ENCODE data around the gene PGK1. TPM values are rescaled to one million over a fixed set of nuclear protein-coding genes. Genes with fewer than 3 reads are reported as not detected.
"Not testable (repeated sequence)": the region's sequence is repeated elsewhere in the genome, so short reads cannot be mapped to it uniquely, and the experiment has no call there.

PGK1 gene
- total RNA-seq, 1 donor from 2014 or later = 261 TPM

GRCh38 chrX:78071331-78071730 is 32.7 kb upstream of the PGK1 start:
- Histone ChIP-seq H3K4me1 (no peaks in the 10 kb centered on the region), H3K9me3 (no peaks in the 10 kb centered on the region), H3K36me3 (no peaks in the 10 kb centered on the region), H3K27me3 (ENCODE audit: low read depth) (no peaks in the 10 kb centered on the region), H3K27ac (no peak overlapping the region), H3K4me3 (no peak overlapping the region)
- ATAC-seq (no peak), DNase-seq (no peak)
- intact Hi-C loops (cut with DNase I) = no loop called here
- no peak for TF ChIP-seq CTCF (IDR thresholded peaks at IDR 0.05)

GRCh38 chrX:78073147-78074077 is 30.6 kb upstream of the PGK1 start:
- H3K4me1 ChIP-seq; intact Hi-C loops (cut with DNase I); DNase-seq; H3K9me3 ChIP-seq; H3K36me3 ChIP-seq; ATAC-seq; H3K27me3 ChIP-seq (ENCODE audit: low read depth); H3K27ac ChIP-seq; H3K4me3 ChIP-seq: not testable (repeated sequence)

- Histone ChIP-seq H3K4me1 (no peaks in the 10 kb centered on the region), H3K9me3 (no peaks in the 10 kb centered on the region), H3K27ac (no peak overlapping the region), H3K36me3 (no peaks in the 10 kb centered on the region), H3K4me3 (no peak overlapping the region), H3K27me3 (ENCODE audit: low read depth) (no peaks in the 10 kb centered on the region)
- DNase-seq (no peak), ATAC-seq (no peak)
- intact Hi-C loops (cut with DNase I) = no loop called here
- no peak for TF ChIP-seq CTCF (IDR thresholded peaks at IDR 0.05)
Observed at GRCh38 chrX:78074088-78074487, 30.0 kb upstream of the PGK1 start.

- DNase-seq (no peak), ATAC-seq (no peak)
- H3K27ac ChIP-seq = no peak overlapping the region
- intact Hi-C loops (cut with DNase I) = no loop called here
- TF ChIP-seq CTCF (IDR thresholded peaks at IDR 0.05) = no peak
- H3K4me1 ChIP-seq = no peaks in the 10 kb centered on the region
- no peak overlapping the region for H3K4me3 ChIP-seq
- H3K9me3 ChIP-seq = no peaks in the 10 kb centered on the region
- H3K27me3 ChIP-seq (ENCODE audit: low read depth) = no peaks in the 10 kb centered on the region
- no peaks in the 10 kb centered on the region for H3K36me3 ChIP-seq
Observed at GRCh38 chrX:78075787-78076389, 28.2 kb upstream of the PGK1 start.

- H3K9me3 ChIP-seq; H3K36me3 ChIP-seq; ATAC-seq; DNase-seq; H3K27ac ChIP-seq; H3K27me3 ChIP-seq (ENCODE audit: low read depth); H3K4me3 ChIP-seq; intact Hi-C loops (cut with DNase I); H3K4me1 ChIP-seq: not testable (repeated sequence)
Observed at GRCh38 chrX:78081413-78081812, 22.6 kb upstream of the PGK1 start.

- Histone ChIP-seq H3K9me3 (no peaks in the 10 kb centered on the region), H3K4me1 (no peaks in the 10 kb centered on the region), H3K4me3 (no peak overlapping the region), H3K27ac (no peak overlapping the region), H3K36me3 (no peaks in the 10 kb centered on the region), H3K27me3 (ENCODE audit: low read depth) (no peaks in the 10 kb centered on the region)
- no peak for DNase-seq
- no peak for ATAC-seq
- intact Hi-C loops (cut with DNase I) = no loop called here
- no peak for TF ChIP-seq CTCF (IDR thresholded peaks at IDR 0.05)
Observed at GRCh38 chrX:78092296-78092695, 11.8 kb upstream of the PGK1 start.
